Naive thymus-derived CD8-positive, alpha-beta T cell (primary cell): Measurements from ENCODE around the gene AGAP1. TPM values are rescaled to one million over a fixed set of nuclear protein-coding genes. Genes with fewer than 3 reads are reported as not detected.
A peak's percentile ranks its signal among the peaks of the same experiment; 100 is the strongest.

Experiments
- ATAC-seq, 2 donors: fragments of 150-1000 bp; cut with Tn5 transposase in 1 of 2; sonication (Bioruptor Pico), chemical (Tn5 transposase) in 1 of 2; 1 replicate in 1 of 2; 2 replicates in 1 of 2; pipeline ENCODE4 v1.10.0; 2021; ENCODE audit warnings: mild to moderate bottlenecking in 2 of 2, moderate library complexity in 2 of 2
- POLR2A ChIA-PET: fragments of 350-600 bp; sonication (Branson Sonifier 250); formaldehyde crosslinking; loops from one replicate; lab custom pipeline; 2021; ENCODE audit warnings: antibody characterized with exemption; lab: Charles Lee
- DNase-seq, 10 donors: peaks; one replicate each; pipeline versions ENCODE4 v3.0.0 to v3.0.0-alpha.2; 2020 to 2022
- H3K27ac Mint-ChIP-seq, 10 donors: one replicate each; pipeline ENCODE4 v1.8.0; 2020 to 2022; ENCODE audit warnings: mild to moderate bottlenecking in 10 of 10, mixed read lengths in 10 of 10, moderate library complexity in 4 of 10, inconsistent platforms in 1 of 10
- H3K27me3 Mint-ChIP-seq, 5 donors: one replicate each; pipeline ENCODE4 v1.8.0; 2021 to 2022; ENCODE audit warnings: mixed read lengths in 5 of 5
- H3K36me3 Mint-ChIP-seq, 3 donors: one replicate each; pipeline ENCODE4 v1.8.0; 2020 to 2022; ENCODE audit warnings: mixed read lengths in 3 of 3, mild to moderate bottlenecking in 2 of 3, inconsistent platforms in 1 of 3
- H3K4me1 Mint-ChIP-seq, 4 donors: one replicate each; pipeline ENCODE4 v1.8.0; 2021 to 2022; ENCODE audit warnings: mixed read lengths in 4 of 4
- H3K4me3 Mint-ChIP-seq, 10 donors: one replicate each; pipeline ENCODE4 v1.8.0; 2020 to 2022; ENCODE audit warnings: mild to moderate bottlenecking in 10 of 10, mixed read lengths in 10 of 10, moderate library complexity in 6 of 10, inconsistent platforms in 1 of 10
- H3K9me3 Mint-ChIP-seq, 9 donors: one replicate each; pipeline ENCODE4 v1.8.0; 2020 to 2022; ENCODE audit warnings: mixed read lengths in 9 of 9, mild to moderate bottlenecking in 3 of 9, inconsistent platforms in 1 of 9, moderate library complexity in 1 of 9
- polyA plus RNA-seq, 3 donors: library from polyadenylated mRNA; unstranded; fragments of 300-500 nt; fragmentation: Illumina TruSeq; gene quantifications; one replicate each; pipeline ENCODE4 v1.2.3, GENCODE V29; 2021
- total RNA-seq, 8 experiments: library from RNA in 2 of 8; stranded (reverse) in 2 of 8; gene quantifications; one replicate each; pipeline ENCODE4 v1.2.3 and lab custom pipeline; 2021 to 2026

Gene AGAP1
- total and polyA plus RNA-seq, 5 experiments from 2014 or later: 0.03 to 0.52 (median 0.29) TPM; not detected in 1

DNA sequence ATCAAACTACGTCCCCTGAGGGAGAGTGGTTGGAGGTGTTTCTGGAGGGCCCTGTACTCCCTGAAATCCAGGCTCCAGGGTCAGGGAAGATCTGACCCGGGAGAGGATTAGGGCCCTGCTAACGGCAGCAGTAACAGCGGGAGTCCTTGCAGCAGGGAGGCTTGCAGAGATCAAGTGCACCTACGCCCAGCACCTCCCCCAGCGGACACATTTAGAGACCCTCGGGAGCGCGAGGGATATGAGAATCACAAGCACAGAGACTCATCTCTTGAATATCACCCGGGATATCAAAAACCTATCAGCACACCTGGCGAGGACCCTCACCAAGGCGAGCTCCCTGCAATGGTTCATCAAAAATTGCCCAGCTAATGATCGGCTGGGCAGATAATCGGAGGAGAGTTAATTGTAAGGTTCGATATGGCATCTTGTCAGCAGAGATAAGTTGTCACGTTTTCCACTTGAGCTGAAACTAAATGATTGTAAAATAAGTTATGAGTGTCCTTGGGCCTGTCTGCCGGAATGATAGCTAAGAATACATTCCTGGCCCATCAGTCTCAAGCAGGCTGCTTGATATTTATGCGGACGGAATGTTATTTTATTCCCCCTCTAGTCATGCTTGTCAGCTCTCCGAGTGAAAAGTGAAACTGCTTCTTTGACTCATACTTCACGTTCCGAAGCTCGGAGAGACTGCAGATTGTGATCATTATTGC, 464.5 kb downstream of the AGAP1 start:
- no peaks in the 10 kb centered on the region for H3K4me1 Mint-ChIP-seq
- no peak for ATAC-seq
- no peak overlapping the region for H3K4me3 Mint-ChIP-seq
- peaks cover 0 to 2% (median 0%) of the 10 kb centered on the region in 3 donors for H3K36me3 Mint-ChIP-seq
- peaks cover 0 to 4% (median 0%) of the 10 kb centered on the region in 9 donors for H3K9me3 Mint-ChIP-seq
- H3K27me3 Mint-ChIP-seq: peaks cover 2 to 46% (median 42%) of the 10 kb centered on the region in 5 donors
- DNase-seq: no peak
- POLR2A ChIA-PET: no interaction called here
- no peak overlapping the region for H3K27ac Mint-ChIP-seq

DNA sequence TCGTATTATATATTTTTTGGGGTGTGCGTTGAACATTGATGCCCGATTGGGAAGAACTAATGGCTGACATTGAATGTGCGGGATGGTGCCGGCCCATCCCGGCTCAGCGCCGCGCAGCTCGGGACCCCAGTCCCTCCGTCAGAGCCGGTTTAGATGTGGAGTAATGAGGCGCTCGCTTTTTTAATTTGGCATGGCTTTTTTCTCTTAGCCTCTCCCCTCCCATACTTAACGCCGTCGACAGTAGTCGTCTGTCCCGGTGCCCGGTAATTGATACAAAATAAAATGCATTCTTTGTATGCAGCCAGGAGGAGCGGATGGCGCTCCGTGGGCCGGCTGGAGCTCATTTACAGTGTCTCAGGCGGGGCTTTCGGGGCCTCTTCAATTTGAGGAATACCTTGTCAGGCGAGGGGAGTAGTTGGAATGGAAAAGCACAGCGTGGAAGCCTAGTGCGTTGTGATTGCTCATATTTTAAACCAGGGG, 465.1 kb downstream of the AGAP1 start:
- ATAC-seq: no peak
- POLR2A ChIA-PET: no interaction called here
- Mint-ChIP-seq H3K27me3 (peaks cover 2 to 46% (median 37%) of the 10 kb centered on the region in 5 donors), H3K9me3 (peaks cover 0 to 4% (median 0%) of the 10 kb centered on the region in 9 donors), H3K4me1 (no peaks in the 10 kb centered on the region), H3K36me3 (peaks cover 0 to 2% (median 0%) of the 10 kb centered on the region in 3 donors), H3K4me3 (no peak overlapping the region), H3K27ac (peak overlapping the region in 1 of 10 donors; percentile 48)
- DNase-seq: no peak

DNA sequence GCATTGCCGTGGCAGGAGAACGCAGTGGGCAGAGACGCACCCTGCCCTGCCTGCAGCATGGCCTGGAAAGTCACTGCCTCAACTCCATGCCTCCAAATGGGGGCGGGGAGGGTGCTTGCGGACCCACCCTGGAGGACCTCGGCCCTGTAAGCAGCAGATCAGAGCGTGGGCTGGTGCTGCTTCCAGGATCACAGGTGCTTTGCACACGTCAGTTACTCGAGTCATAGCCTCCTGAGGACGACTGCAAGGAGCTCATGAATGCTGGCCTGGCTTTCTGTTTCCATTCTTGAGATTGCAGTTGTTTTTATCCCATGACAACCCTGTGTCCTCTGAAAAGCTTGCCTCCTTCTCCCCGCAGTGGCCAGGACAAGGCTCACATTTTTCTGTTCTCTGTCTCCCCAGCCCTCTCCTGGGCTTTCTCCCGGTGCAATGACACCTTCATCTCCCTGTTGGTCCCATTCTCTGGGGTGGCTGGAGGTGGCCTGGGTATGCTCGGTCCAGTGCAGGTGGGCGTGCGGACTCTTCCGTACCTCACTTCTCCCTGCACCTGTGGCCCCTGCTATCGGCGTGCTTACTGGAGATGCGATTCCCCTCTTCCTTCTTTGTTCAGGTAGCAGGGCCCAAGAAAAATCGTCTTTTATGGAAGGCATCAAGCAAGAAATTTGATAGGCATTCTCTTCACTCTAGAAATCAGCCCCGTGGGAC, 466.3 kb downstream of the AGAP1 start:
- no peak overlapping the region for H3K4me3 Mint-ChIP-seq
- no peak for ATAC-seq
- POLR2A ChIA-PET: no interaction called here

DNA sequence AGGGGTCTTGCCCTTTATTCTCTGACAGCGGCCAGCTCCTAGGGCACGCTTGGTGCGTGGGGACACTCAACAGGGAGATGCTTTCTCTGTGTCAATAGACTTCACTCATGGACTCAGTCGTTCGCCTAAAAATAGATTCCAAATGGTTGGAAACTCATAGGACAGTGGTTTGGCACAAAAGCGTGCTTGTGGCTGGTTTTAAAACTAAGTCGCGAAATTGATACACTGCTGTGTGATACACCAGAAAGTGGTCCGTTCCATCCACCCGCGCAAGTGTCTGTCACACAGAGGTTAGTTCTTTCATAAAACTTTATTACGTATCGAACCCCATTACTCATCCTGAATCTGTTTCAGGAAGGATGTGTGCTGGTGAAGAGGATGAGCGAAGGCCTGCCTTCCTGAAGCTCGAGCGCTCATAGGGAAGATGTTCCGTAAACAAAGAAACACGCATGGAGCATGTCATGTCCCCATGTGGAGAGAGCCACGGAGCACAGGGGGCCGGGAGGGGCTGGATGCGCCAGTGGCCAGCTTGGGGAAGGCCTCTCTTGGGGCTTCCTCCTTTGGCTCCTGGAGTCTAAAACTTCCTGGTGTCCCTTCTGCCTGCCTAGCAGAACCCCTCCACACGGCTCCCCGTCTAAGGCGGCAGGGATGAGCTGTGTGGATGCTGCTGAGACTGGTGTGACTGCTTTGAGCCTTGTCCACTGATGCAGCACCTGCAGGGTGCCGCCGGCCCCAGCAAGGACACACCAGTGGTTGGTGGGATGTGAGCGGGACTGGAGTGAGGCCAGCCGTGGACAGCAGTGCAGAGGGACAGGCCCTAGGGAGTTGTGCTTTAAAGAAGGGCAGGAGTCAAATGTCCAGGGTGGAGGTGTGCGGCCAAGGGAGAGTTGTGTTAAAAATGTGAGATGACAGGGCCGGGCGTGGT, 467.1 kb downstream of the AGAP1 start:
- ATAC-seq (no peak), DNase-seq (no peak)
- POLR2A ChIA-PET: no interaction called here
- H3K27ac Mint-ChIP-seq: no peak overlapping the region
- peaks cover 0 to 4% (median 0%) of the 10 kb centered on the region in 9 donors for H3K9me3 Mint-ChIP-seq
- no peaks in the 10 kb centered on the region for H3K4me1 Mint-ChIP-seq
- peaks cover 0 to 2% (median 0%) of the 10 kb centered on the region in 3 donors for H3K36me3 Mint-ChIP-seq
- H3K4me3 Mint-ChIP-seq: no peak overlapping the region
- H3K27me3 Mint-ChIP-seq: peaks cover 2 to 45% (median 20%) of the 10 kb centered on the region in 5 donors

More for the DNA sequence above, 466.3 kb downstream of the AGAP1 start:
- peaks cover 0 to 4% (median 0%) of the 10 kb centered on the region in 9 donors for H3K9me3 Mint-ChIP-seq
- no peak overlapping the region for H3K27ac Mint-ChIP-seq
- H3K27me3 Mint-ChIP-seq: peaks cover 2 to 40% (median 26%) of the 10 kb centered on the region in 5 donors
- H3K36me3 Mint-ChIP-seq: peaks cover 0 to 2% (median 0%) of the 10 kb centered on the region in 3 donors
- DNase-seq: no peak
- H3K4me1 Mint-ChIP-seq: no peaks in the 10 kb centered on the region

DNA sequence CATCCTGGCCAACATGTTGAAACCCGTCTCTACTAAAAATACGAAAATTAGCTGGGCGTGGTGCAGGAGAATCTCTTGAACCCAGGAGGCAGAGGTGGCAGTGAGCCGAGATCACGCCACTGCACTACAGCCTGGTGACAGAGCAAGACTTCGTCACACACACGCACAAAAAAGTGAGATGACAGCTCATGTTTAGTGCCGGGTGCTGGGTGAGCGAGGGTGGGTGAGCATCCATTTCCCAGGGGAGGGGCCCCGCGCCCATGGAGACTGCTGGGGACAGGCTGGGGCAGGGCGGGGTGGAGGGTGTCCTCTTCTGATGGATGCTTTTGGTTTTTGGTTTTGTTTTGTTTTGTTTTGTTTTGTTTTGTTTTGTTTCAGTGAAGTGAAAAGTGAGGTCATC, 467.9 kb downstream of the AGAP1 start:
- H3K4me1 Mint-ChIP-seq: no peaks in the 10 kb centered on the region
- H3K36me3 Mint-ChIP-seq: peaks cover 0 to 2% (median 0%) of the 10 kb centered on the region in 3 donors
- no peak overlapping the region for H3K27ac Mint-ChIP-seq
- POLR2A ChIA-PET: no interaction called here
- ATAC-seq: no peak
- no peak for DNase-seq
- peaks cover 0 to 3% (median 0%) of the 10 kb centered on the region in 9 donors for H3K9me3 Mint-ChIP-seq
- H3K27me3 Mint-ChIP-seq: peaks cover 2 to 41% (median 18%) of the 10 kb centered on the region in 5 donors
- H3K4me3 Mint-ChIP-seq: no peak overlapping the region

DNA sequence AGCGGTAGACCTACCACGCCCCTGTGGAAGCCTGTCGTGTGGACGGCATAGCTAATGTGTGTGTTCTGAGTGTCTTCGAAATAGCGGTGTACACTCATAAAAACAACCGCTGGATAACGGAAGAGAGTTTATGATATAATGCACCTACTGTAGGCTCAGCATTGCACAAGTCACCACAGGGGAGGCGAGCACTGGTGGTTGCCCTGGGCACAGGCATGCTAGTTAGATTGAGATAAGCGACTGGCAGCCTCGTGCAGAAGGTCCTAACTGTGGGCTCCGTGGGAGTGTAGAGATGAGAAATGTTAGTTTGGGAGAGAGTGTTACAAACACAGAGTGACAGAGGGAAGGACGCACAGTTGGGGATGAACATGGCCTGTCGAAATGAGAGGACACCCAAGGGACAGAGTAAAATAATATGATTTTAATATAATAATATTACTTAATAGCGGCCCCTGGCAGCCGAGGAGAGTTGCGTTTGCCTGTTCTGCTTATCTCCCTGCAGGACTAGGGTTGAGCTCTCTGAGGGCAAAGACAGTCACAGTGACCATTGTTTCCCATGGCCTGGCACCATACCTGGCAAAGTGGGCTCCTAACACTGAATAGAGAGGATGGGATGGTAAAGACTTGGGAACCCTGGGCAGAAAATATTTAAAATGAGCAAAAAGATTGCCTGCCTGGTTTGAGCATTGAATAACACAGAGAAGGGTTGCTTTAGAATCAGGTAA, 470.2 kb downstream of the AGAP1 start:
- H3K36me3 Mint-ChIP-seq: no peaks in the 10 kb centered on the region
- no peak overlapping the region for H3K4me3 Mint-ChIP-seq
- H3K4me1 Mint-ChIP-seq: no peaks in the 10 kb centered on the region
- H3K9me3 Mint-ChIP-seq: peaks cover 0 to 3% (median 0%) of the 10 kb centered on the region in 9 donors
- peaks cover 0 to 35% (median 10%) of the 10 kb centered on the region in 5 donors for H3K27me3 Mint-ChIP-seq
- no peak overlapping the region for H3K27ac Mint-ChIP-seq
- DNase-seq: no peak
- POLR2A ChIA-PET: no interaction called here
- no peak for ATAC-seq

DNA sequence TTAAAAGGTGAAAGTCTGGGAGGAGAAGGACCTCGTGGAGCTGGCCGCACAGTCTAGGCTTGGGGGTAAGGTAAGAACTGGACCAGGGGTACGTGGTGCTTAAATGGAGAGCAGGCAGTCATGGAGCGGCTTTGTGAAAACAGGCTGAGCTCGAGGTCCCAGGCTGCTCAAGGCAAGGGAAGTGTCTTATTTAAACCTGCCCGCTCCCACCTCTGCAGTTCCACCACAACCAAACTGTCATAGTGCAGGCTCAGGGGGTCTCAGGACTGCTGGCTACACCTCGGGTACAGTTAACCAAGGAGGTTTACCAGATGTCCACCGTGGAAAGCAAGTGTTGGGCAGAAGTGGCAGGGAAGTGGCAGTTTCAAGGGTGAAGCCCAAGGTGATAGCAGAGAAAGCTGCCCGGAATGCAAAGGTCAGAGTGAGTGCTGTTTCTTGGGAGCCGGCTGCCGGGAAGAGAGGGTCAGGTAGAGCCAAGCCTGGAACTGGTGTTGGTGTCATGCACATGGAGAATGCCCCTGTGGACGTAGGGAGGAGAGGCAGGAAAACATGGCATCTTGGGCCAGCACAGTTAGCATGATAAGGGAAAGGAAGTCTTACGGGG, 471.0 kb downstream of the AGAP1 start:
- Mint-ChIP-seq H3K9me3 (peaks cover 0 to 3% (median 0%) of the 10 kb centered on the region in 9 donors), H3K27me3 (peaks cover 0 to 35% (median 10%) of the 10 kb centered on the region in 5 donors), H3K4me1 (no peaks in the 10 kb centered on the region), H3K36me3 (no peaks in the 10 kb centered on the region), H3K27ac (no peak overlapping the region), H3K4me3 (no peak overlapping the region)
- POLR2A ChIA-PET: no interaction called here
- no peak for DNase-seq
- no peak for ATAC-seq

DNA sequence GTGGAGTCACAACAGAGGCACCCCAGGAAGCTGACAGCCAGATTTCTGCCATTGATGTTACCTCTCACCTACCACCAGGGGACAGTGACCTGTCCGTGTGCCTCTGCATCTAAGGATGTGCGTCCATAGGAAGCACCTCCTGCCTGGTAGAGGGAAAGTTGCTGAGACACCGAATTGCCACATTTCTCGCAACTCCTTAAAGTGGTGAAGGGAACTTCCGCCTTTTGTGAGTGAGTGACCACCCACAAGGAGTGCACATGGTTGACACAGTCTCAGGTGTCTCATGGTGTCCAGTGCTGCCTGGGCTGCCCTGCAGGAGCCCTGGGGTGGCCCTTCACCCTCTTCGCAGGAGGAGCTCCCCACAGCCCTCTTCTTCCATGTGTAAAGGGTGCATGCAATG, 472.6 kb downstream of the AGAP1 start:
- no peak for ATAC-seq
- H3K27ac Mint-ChIP-seq: no peak overlapping the region
- no peaks in the 10 kb centered on the region for H3K9me3 Mint-ChIP-seq
- POLR2A ChIA-PET: no interaction called here
- DNase-seq: no peak
- no peak overlapping the region for H3K4me3 Mint-ChIP-seq
- H3K4me1 Mint-ChIP-seq: no peaks in the 10 kb centered on the region
- no peaks in the 10 kb centered on the region for H3K36me3 Mint-ChIP-seq
- peaks cover 0 to 25% (median 9%) of the 10 kb centered on the region in 5 donors for H3K27me3 Mint-ChIP-seq

DNA sequence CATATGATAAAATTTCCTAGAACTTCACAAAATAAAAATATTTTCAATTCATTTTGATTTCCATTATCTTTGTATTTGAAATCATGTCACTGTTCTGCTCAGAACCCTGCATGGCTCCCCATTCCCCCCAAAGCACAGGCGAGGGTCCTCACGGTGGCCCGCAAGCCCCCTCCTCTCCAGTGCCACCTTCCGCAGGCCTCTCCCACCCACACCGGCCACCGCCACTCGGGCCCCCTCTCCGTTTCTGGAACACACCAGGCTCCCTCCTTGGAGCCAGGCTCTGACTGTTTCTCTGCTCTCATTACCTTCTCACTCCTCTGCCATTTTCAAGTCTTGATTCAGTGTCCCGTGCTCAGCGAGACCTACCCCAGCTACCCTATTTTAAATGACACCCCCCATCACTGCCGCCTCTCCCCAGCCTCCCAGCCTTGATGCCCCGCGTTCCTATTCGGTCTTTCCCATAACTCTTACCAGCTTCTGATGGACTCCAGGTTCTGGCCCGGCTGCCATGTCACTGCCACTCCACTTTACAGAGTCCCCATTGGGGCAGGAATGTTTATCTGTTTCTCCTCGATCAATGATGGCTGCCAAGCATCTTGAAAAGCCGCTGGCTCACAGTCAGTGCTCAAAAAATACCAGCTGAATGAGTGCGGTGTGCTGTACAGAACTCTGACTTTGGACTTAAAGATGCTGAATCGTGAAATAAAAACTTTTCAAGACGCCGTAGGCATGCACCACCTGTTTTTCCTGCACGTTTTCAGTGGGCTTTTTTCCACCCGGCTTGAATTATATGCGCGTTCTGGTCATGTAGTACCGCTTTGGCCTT, 473.3 kb downstream of the AGAP1 start:
- Mint-ChIP-seq H3K27me3 (peaks cover 0 to 17% (median 3%) of the 10 kb centered on the region in 5 donors), H3K4me1 (no peaks in the 10 kb centered on the region), H3K9me3 (no peaks in the 10 kb centered on the region), H3K27ac (no peak overlapping the region), H3K4me3 (no peak overlapping the region), H3K36me3 (no peaks in the 10 kb centered on the region)
- DNase-seq (no peak), ATAC-seq (no peak)
- POLR2A ChIA-PET: no interaction called here

DNA sequence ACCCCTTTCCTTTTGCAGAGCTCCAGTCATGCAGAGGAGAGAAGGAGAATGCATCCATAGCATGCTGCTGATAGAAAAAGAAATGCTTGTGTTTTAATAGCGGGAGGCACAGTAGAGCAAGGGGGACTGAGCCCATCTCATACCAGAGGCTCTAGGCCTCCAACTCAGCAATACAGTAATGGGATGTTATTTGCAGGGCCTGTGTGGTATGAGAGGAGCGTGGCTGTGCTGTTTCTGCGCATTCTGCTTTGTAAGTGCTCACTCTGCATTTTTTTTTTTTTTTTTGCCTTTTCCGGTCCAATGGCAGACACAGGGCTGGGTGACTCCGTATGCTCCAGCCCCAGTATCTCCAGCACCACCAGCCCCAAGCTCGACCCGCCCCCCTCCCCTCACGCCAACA, 474.3 kb downstream of the AGAP1 start:
- no peak overlapping the region for H3K4me3 Mint-ChIP-seq
- POLR2A ChIA-PET: no interaction called here
- ATAC-seq: no peak

More for the DNA sequence above, 474.3 kb downstream of the AGAP1 start:
- no peaks in the 10 kb centered on the region for H3K4me1 Mint-ChIP-seq
- no peak for DNase-seq
- H3K27ac Mint-ChIP-seq: no peak overlapping the region
- H3K9me3 Mint-ChIP-seq: no peaks in the 10 kb centered on the region
- no peaks in the 10 kb centered on the region for H3K36me3 Mint-ChIP-seq
- H3K27me3 Mint-ChIP-seq: peaks cover 0 to 9% (median 0%) of the 10 kb centered on the region in 5 donors
